B cell (primary cell): ENCODE results near the gene KCNJ12.

ENCODE experiments used
- EZH2 ChIP-seq: IDR thresholded peaks from 2 replicates; pipeline ENCODE4 v1.6.1; 2012; ENCODE audit warnings: borderline replicate concordance, low read depth, mild to moderate bottlenecking, moderate library complexity, low read length; ENCODE audit not compliant: insufficient read depth, poor library complexity, severe bottlenecking
- TF ChIP-seq, protein P1 (sequence below): fragments of 200-600 bp; IDR thresholded peaks from one replicate; pipeline ENCODE4 v1.8.0; 2022; ENCODE audit warnings: antibody characterized with exemption, mild to moderate bottlenecking

DNA sequence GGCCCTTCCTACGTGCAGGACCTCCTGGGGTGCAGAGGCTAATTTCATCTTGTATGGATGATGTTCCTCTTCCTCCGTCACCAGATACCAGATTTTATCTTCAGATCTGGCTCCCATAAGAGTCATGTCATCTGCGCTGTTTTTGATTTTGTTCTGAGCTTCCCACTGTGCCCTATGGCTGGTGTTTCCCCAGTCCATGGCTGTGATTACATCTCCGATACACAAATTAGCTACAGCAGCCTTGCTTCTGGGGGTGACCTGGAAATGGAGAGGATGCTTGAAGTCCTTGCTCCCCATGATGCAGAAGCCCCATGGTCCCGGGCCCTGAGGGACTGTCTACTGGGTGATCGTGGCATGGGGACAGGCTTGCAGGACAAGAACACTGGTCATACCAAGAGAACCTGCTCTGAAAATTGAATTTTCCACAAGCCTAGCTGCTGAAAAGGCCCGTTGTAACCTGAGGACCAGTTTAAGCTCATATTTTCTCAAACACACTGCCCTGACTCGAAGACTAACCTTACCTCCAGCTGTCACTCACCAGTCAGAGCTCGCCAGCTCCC, 69.0 kb downstream of the KCNJ12 start:
- TF ChIP-seq, protein P1, sequence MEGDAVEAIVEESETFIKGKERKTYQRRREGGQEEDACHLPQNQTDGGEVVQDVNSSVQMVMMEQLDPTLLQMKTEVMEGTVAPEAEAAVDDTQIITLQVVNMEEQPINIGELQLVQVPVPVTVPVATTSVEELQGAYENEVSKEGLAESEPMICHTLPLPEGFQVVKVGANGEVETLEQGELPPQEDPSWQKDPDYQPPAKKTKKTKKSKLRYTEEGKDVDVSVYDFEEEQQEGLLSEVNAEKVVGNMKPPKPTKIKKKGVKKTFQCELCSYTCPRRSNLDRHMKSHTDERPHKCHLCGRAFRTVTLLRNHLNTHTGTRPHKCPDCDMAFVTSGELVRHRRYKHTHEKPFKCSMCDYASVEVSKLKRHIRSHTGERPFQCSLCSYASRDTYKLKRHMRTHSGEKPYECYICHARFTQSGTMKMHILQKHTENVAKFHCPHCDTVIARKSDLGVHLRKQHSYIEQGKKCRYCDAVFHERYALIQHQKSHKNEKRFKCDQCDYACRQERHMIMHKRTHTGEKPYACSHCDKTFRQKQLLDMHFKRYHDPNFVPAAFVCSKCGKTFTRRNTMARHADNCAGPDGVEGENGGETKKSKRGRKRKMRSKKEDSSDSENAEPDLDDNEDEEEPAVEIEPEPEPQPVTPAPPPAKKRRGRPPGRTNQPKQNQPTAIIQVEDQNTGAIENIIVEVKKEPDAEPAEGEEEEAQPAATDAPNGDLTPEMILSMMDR, result no peak
- TF ChIP-seq EZH2, result no peak
